Measurements from ENCODE around the gene NXT1.

NXT1 gene

DNA sequence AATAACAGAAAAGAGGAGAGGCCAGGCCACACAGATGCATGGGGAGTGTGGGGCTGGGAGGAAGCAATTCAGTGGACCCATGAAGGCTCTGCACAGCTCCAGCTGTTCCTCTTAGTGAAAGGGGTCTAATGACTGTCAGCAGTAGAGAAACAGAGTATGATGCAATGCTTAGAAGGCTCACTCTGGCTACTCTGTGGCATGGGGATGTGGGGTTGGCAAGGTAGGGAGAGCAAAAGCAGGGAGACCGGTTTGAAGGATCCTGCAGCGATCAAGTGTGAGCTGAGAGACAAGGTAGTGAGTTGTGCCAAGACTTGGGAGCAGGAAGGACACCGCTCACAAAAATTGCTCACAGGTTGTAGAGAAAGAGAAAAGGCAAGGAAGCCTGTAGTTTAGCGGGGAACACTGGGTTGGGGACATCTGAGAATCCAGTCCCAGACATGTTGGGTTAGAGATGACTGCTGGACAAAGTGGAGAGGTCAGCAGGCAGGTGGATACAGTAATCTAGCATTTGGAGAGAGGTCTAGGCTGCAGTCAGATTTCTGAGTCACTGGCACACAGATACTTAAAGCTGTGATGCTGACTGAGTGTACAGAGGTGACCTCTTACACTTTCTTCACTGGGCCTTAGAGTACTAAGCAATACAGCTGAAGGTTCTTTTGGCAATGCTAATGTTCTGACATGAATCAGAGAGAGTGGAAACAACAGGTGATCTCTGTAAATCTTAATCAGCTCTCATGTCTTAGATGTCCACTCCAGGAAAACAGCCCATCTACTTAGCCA is 43.6 kb downstream of the NXT1 start:
- H3K9ac ChIP-seq (ENCODE audit: low read length) = no peak overlapping the region

DNA sequence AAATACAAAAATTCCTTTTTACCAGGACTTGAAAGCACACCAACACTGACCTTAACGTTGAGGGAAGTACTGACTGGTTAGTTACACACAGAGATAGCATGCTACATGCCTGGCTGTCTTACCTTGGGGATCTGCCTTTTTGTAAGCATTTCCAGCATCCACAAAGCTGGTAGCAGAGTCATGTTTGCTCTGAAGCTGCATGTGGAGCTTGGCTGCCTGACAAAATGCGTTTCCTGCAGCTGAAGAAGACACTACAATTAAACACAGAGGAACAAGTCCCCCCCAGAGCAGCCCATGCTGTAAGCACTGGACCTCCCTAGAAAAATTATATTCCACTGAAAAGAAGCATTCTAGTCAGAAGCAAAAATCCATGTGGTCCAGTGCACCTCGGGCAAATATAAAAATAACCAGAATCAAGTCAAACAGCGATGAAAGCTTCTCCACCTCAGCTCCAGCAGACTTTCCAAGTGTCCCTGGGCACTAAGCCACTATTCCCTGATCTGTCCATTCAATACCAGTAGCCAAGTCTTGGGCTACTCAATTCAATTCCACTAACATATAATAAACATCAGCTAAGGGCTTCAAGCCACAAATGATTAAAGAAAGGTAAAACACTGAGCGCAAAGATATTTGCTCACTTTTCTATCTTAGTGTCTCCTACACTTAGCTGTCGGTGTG is 46.5 kb downstream of the NXT1 start:
- no peak overlapping the region for H3K27ac ChIP-seq (ENCODE audit: low read depth, low read length)
- no peaks in the 10 kb centered on the region for H3K9me3 ChIP-seq (ENCODE audit: control insufficient read depth, insufficient read depth, low read depth, low read length)

More for the DNA sequence above, 43.6 kb downstream of the NXT1 start:
- peaks cover 18% of the 10 kb centered on the region for H3K4me1 ChIP-seq (ENCODE audit: control insufficient read depth, insufficient read depth, low read length)
- no peaks in the 10 kb centered on the region for H3K9me3 ChIP-seq (ENCODE audit: control insufficient read depth, insufficient read depth, low read depth, low read length)
- H3K27ac ChIP-seq (ENCODE audit: low read depth, low read length) = no peak overlapping the region
- H3K4me3 ChIP-seq (ENCODE audit: low read depth, low read length) = no peak overlapping the region
- no peaks in the 10 kb centered on the region for H3K27me3 ChIP-seq (ENCODE audit: control insufficient read depth, insufficient read depth, low read length)
- peaks cover 48% of the 10 kb centered on the region for H3K36me3 ChIP-seq (ENCODE audit: control insufficient read depth, insufficient read depth, low read length)

DNA sequence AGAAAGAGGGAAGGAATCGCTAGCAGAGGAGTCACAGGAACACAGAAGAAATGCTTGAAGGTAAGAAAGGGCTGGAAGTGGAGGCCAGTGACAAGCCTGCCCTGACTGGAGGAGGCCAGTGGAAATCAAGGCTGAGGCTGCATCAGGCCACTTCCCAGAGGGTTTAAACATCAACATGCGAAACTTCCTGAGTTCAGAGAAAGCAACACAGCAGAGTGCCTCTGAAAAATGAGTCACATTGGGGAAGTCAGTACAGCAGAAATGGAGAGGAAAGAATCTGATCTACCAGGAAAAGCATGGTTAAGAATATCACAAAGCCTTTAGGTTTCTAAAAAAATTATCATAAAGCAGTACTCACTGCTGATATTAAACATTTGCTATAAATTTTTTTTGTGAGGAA is 47.4 kb downstream of the NXT1 start:
- Histone ChIP-seq H3K9me3 (ENCODE audit: control insufficient read depth, insufficient read depth, low read depth, low read length) (no peaks in the 10 kb centered on the region), H3K9ac (ENCODE audit: low read length) (no peak overlapping the region), H3K36me3 (ENCODE audit: control insufficient read depth, insufficient read depth, low read length) (peaks cover 52% of the 10 kb centered on the region), H3K4me3 (ENCODE audit: low read depth, low read length) (no peak overlapping the region), H3K27ac (ENCODE audit: low read depth, low read length) (no peak overlapping the region), H3K4me1 (ENCODE audit: control insufficient read depth, insufficient read depth, low read length) (no peaks in the 10 kb centered on the region), H3K27me3 (ENCODE audit: control insufficient read depth, insufficient read depth, low read length) (no peaks in the 10 kb centered on the region)

More for the DNA sequence above, 46.5 kb downstream of the NXT1 start:
- H3K4me1 ChIP-seq (ENCODE audit: control insufficient read depth, insufficient read depth, low read length) = peaks cover 3% of the 10 kb centered on the region; the same call in 1 of the 2 replicates
- H3K27me3 ChIP-seq (ENCODE audit: control insufficient read depth, insufficient read depth, low read length) = no peaks in the 10 kb centered on the region
- H3K9ac ChIP-seq (ENCODE audit: low read length) = no peak overlapping the region
- H3K4me3 ChIP-seq (ENCODE audit: low read depth, low read length) = no peak overlapping the region
- H3K36me3 ChIP-seq (ENCODE audit: control insufficient read depth, insufficient read depth, low read length) = peaks cover 49% of the 10 kb centered on the region

GRCh38 chr20:23399568-23400241 is 49.1 kb downstream of the NXT1 start:
- H3K9me3 ChIP-seq (ENCODE audit: control insufficient read depth, insufficient read depth, low read depth, low read length) = no peaks in the 10 kb centered on the region
- no peak overlapping the region for H3K9ac ChIP-seq (ENCODE audit: low read length)
- no peak overlapping the region for H3K27ac ChIP-seq (ENCODE audit: low read depth, low read length)
- peaks cover 35% of the 10 kb centered on the region for H3K36me3 ChIP-seq (ENCODE audit: control insufficient read depth, insufficient read depth, low read length)
- H3K4me3 ChIP-seq (ENCODE audit: low read depth, low read length) = no peak overlapping the region
- H3K27me3 ChIP-seq (ENCODE audit: control insufficient read depth, insufficient read depth, low read length) = no peaks in the 10 kb centered on the region
- H3K4me1 ChIP-seq (ENCODE audit: control insufficient read depth, insufficient read depth, low read length) = no peaks in the 10 kb centered on the region

GRCh38 chr20:23401051-23401450 is 50.5 kb downstream of the NXT1 start:
- H3K36me3 ChIP-seq (ENCODE audit: control insufficient read depth, insufficient read depth, low read length) = peaks cover 27% of the 10 kb centered on the region
- no peaks in the 10 kb centered on the region for H3K27me3 ChIP-seq (ENCODE audit: control insufficient read depth, insufficient read depth, low read length)
- H3K4me3 ChIP-seq (ENCODE audit: low read depth, low read length) = no peak overlapping the region
- H3K4me1 ChIP-seq (ENCODE audit: control insufficient read depth, insufficient read depth, low read length) = no peaks in the 10 kb centered on the region
- no peak overlapping the region for H3K27ac ChIP-seq (ENCODE audit: low read depth, low read length)
- no peaks in the 10 kb centered on the region for H3K9me3 ChIP-seq (ENCODE audit: control insufficient read depth, insufficient read depth, low read depth, low read length)
- no peak overlapping the region for H3K9ac ChIP-seq (ENCODE audit: low read length)

DNA sequence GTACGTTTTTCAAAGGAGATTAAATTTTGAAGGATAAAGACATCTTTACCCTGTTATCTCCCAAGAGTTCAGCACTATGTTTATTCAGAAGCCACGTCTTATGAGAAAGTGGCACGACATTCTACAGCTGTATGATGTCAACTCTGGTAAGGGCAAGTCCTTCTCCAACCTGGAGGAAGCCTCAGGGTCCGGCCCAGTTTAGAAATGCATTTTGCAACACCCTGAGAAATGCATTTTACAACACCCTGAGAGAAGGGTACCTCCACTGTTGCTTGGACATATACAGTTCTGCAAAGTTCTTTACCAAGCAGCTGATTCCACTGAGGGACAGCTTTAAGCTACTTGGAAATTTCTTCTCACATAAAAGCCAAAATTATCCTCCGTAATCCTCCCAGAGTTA is 53.2 kb downstream of the NXT1 start:
- H3K4me1 ChIP-seq (ENCODE audit: control insufficient read depth, insufficient read depth, low read length) = no peaks in the 10 kb centered on the region
- H3K36me3 ChIP-seq (ENCODE audit: control insufficient read depth, insufficient read depth, low read length) = peaks cover 27% of the 10 kb centered on the region
- no peak overlapping the region for H3K4me3 ChIP-seq (ENCODE audit: low read depth, low read length)
- H3K27me3 ChIP-seq (ENCODE audit: control insufficient read depth, insufficient read depth, low read length) = no peaks in the 10 kb centered on the region
- H3K9me3 ChIP-seq (ENCODE audit: control insufficient read depth, insufficient read depth, low read depth, low read length) = no peaks in the 10 kb centered on the region
- H3K27ac ChIP-seq (ENCODE audit: low read depth, low read length) = no peak overlapping the region
- no peak overlapping the region for H3K9ac ChIP-seq (ENCODE audit: low read length)

GRCh38 chr20:23404196-23404595 is 53.6 kb downstream of the NXT1 start:
- Histone ChIP-seq H3K4me3 (ENCODE audit: low read depth, low read length) (no peak overlapping the region), H3K27ac (ENCODE audit: low read depth, low read length) (no peak overlapping the region), H3K36me3 (ENCODE audit: control insufficient read depth, insufficient read depth, low read length) (peaks cover 24% of the 10 kb centered on the region), H3K9ac (ENCODE audit: low read length) (no peak overlapping the region), H3K27me3 (ENCODE audit: control insufficient read depth, insufficient read depth, low read length) (no peaks in the 10 kb centered on the region), H3K9me3 (ENCODE audit: control insufficient read depth, insufficient read depth, low read depth, low read length) (no peaks in the 10 kb centered on the region), H3K4me1 (ENCODE audit: control insufficient read depth, insufficient read depth, low read length) (no peaks in the 10 kb centered on the region)
